Measurements from ENCODE around the gene SLC29A4.
A peak's percentile ranks its signal among the peaks of the same experiment; 100 is the strongest.
"Not testable (repeated sequence)": the region's sequence is repeated elsewhere in the genome, so short reads cannot be mapped to it uniquely, and the experiment has no call there.

SLC29A4 gene

GRCh38 chr7:5282543-5283316, at the start of gene SLC29A4:
SLC29A4 (plus strand) TSS chr7:5282943; CDS start chr7:5287817, 4,874 bp downstream.
- DNase-seq = peak in 1 of 2 experiments; percentile 39

GRCh38 chr7:5234852-5235831, 47.6 kb upstream of the SLC29A4 start:
- DNase-seq = no peak

GRCh38 chr7:5237286-5237685, 45.5 kb upstream of the SLC29A4 start:
- no peak for DNase-seq

- no peak for DNase-seq
Observed at GRCh38 chr7:5238500-5238899, 44.2 kb upstream of the SLC29A4 start.

- no peak for DNase-seq
Observed at GRCh38 chr7:5243261-5243660, 39.5 kb upstream of the SLC29A4 start.

- DNase-seq = no peak
Observed at GRCh38 chr7:5248201-5248885, 34.4 kb upstream of the SLC29A4 start.

GRCh38 chr7:5250787-5251186, 32.0 kb upstream of the SLC29A4 start:
- DNase-seq = not testable (repeated sequence)

GRCh38 chr7:5253529-5253928, 29.2 kb upstream of the SLC29A4 start:
- not testable (repeated sequence) for DNase-seq

GRCh38 chr7:5254371-5254770, 28.4 kb upstream of the SLC29A4 start:
- DNase-seq = not testable (repeated sequence)

GRCh38 chr7:5255832-5256231, 26.9 kb upstream of the SLC29A4 start:
- no peak for DNase-seq

- DNase-seq = not testable (repeated sequence)
Observed at GRCh38 chr7:5260530-5261068, 22.1 kb upstream of the SLC29A4 start.

- not testable (repeated sequence) for DNase-seq
Observed at GRCh38 chr7:5263066-5263465, 19.7 kb upstream of the SLC29A4 start.

GRCh38 chr7:5265320-5266190, 17.2 kb upstream of the SLC29A4 start:
- no peak for DNase-seq

GRCh38 chr7:5266191-5267028, 16.3 kb upstream of the SLC29A4 start:
- no peak for DNase-seq

- DNase-seq = not testable (repeated sequence)
Observed at GRCh38 chr7:5267829-5268228, 14.9 kb upstream of the SLC29A4 start.

- DNase-seq = not testable (repeated sequence)
Observed at GRCh38 chr7:5269992-5270657, 12.6 kb upstream of the SLC29A4 start.

GRCh38 chr7:5270788-5271187, 12.0 kb upstream of the SLC29A4 start:
- DNase-seq = no peak

GRCh38 chr7:5273831-5274405, 8.8 kb upstream of the SLC29A4 start:
- not testable (repeated sequence) for DNase-seq

GRCh38 chr7:5274441-5274840, 8.3 kb upstream of the SLC29A4 start:
- DNase-seq = no peak

GRCh38 chr7:5274985-5275431, 7.7 kb upstream of the SLC29A4 start:
- DNase-seq = not testable (repeated sequence)

Data from stimulated activated CD4-positive, alpha-beta T cell treated with anti-CD3 and anti-CD28 coated beads, Interleukin-4, amount 100 ng/mL, for 4 hours (primary cell).